NT2/D1 (cell line): ENCODE data around the gene KCNQ1.

Source experiments
- YY1 ChIP-seq: IDR thresholded peaks from 2 replicates; pipeline ENCODE4 v1.6.1; 2011; ENCODE audit not compliant: insufficient read length, insufficient read depth
- ZNF274 ChIP-seq: IDR thresholded peaks from 2 replicates; pipeline ENCODE4 v1.6.1; 2011; ENCODE audit warnings: mild to moderate bottlenecking, low read depth, low read length

GRCh38 chr11:2471048-2471803 is 26.4 kb downstream of the KCNQ1 start:
- TF ChIP-seq ZNF274 (no peak), YY1 (no peak)
